ENCODE measurements around the gene PTPA.

Gene PTPA

DNA sequence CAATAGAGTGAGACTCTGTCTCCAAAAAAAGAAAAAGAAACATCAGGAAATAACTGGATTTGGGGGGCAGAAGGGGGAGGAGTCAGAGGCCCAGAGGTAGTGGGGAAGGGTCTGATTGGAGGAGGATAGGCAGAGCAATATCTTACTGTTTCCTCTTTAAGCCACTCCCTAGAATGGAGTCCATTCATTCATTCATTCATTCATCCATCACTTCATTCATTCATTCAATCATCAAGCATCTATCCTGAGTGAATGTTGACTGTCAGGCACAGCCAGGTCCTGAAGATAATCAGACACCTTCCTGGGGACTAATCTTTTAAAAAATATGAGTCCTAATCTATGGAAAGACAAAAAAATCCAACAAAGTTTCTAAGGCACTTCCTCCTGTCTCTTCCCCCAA, 54.0 kb downstream of the PTPA start:
- Mint-ChIP-seq H3K36me3 (no peaks in the 10 kb centered on the region), H3K4me1 (peaks cover 20% of the 10 kb centered on the region), H3K4me3 (no peak overlapping the region), H3K9me3 (no peaks in the 10 kb centered on the region), H3K27ac (no peak overlapping the region)
- ATAC-seq (no peak), DNase-seq (ENCODE audit: low spot score in 2 of 2) (no peak)

- Mint-ChIP-seq H3K36me3 (no peaks in the 10 kb centered on the region), H3K27ac (peak overlapping the region; percentile 60), H3K4me3 (peak overlapping the region; percentile 51), H3K9me3 (no peaks in the 10 kb centered on the region), H3K4me1 (peaks cover 25% of the 10 kb centered on the region)
- DNase-seq (ENCODE audit: low spot score in 2 of 2) = no peak
- ATAC-seq = peak; percentile 4
Observed at GRCh38 chr9:129166623-129167557, 55.7 kb downstream of the PTPA start.

GRCh38 chr9:129170229-129170628, 59.0 kb downstream of the PTPA start:
- ATAC-seq (peak; percentile 48), DNase-seq (ENCODE audit: low spot score in 2 of 2) (no peak)
- Mint-ChIP-seq H3K27ac (no peak overlapping the region), H3K9me3 (no peaks in the 10 kb centered on the region), H3K4me1 (peaks cover 30% of the 10 kb centered on the region), H3K4me3 (no peak overlapping the region), H3K36me3 (peaks cover 7% of the 10 kb centered on the region)

DNA sequence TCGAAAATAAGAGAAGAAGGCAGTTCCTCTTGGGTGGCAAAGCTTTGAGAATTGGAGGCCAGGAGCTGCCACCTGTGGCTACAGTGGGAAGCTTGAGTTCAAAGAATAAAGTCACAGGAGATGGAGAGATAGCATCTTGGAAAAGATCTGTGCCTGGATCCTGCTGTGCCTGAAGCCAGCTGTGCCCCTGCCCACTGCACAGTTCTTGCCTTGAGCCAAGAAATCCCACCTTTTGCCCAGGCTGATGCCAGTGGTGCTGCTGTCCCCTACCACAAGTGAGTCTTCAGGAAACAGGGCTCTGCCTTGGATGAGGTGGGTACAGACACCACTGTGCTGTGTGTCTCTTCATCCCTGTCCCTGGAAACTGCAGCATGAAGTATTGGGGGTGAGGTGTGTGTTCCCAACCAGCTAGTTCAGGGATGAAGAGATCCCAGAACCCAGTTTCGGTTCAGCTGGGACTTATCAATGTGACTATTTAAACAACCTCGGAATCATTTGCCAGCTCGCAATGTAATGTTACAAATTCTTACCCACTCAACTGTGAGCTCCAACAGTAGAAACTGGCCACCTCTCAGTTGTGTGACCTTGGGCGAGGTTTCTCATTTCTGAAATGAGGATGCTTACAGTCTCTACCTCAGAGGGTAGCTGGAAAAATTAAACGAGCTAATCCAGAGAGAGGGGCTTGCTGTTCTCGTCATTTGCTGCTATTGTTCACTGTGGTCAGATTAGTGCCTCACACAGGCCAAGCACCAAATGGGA, 61.0 kb downstream of the PTPA start:
- H3K27ac Mint-ChIP-seq = peak overlapping the region; percentile 67
- peaks cover 12% of the 10 kb centered on the region for H3K36me3 Mint-ChIP-seq
- H3K4me3 Mint-ChIP-seq = no peak overlapping the region
- ATAC-seq = no peak
- no peak for DNase-seq (ENCODE audit: low spot score in 2 of 2)
- H3K9me3 Mint-ChIP-seq = no peaks in the 10 kb centered on the region
- peaks cover 30% of the 10 kb centered on the region for H3K4me1 Mint-ChIP-seq

- Mint-ChIP-seq H3K36me3 (peaks cover 12% of the 10 kb centered on the region), H3K27ac (peak overlapping the region; percentile 67), H3K9me3 (no peaks in the 10 kb centered on the region), H3K4me3 (peak overlapping the region; percentile 83), H3K4me1 (peaks cover 23% of the 10 kb centered on the region)
- no peak for ATAC-seq
- DNase-seq (ENCODE audit: low spot score in 2 of 2) = no peak
Observed at GRCh38 chr9:129172816-129173215, 61.6 kb downstream of the PTPA start.

DNA sequence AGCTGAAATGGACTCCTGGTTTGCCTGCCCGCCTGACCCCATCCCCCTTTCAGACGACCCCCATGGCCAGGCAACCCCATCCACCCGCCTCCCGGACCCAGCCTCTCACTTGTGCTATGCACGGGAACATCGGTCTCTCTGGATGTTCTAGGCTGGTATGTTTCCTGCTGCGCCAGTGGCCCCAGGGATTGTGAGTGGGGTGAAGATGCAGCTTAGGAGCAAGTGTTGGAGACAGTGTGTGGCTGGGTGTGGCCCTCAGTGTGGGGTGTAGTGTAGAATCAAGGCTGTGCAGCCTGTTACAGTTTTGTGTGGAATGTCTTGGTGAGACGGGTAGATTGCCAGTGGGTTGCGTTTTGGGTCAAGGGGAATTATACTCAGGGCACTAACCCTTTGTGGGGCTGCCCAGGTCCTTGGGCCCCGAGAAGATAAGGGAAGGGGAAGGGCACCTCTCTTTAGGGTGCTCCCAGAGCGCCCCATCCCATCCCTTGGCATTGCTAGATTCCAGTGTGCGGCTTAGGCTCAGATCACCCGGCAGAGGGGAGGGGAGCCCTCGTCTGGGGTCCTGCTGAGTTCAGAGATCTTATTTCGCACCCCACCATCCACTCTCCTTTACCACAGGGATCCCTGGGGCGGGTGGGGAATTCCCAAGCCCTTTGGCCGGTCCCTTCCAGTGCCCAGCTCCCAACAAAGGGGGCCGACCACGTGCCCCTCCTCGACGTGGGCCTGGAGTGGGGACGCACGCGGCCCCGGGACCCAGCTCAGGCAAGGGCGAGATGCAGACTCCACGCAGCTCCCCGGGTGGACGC, 62.3 kb downstream of the PTPA start:
- H3K4me3 Mint-ChIP-seq = peak overlapping the region; percentile 83
- peaks cover 12% of the 10 kb centered on the region for H3K36me3 Mint-ChIP-seq
- H3K9me3 Mint-ChIP-seq = no peaks in the 10 kb centered on the region
- H3K27ac Mint-ChIP-seq = peak overlapping the region; percentile 67
- H3K4me1 Mint-ChIP-seq = peaks cover 19% of the 10 kb centered on the region
- ATAC-seq (no peak), DNase-seq (ENCODE audit: low spot score in 2 of 2) (no peak)

GRCh38 chr9:129174102-129174723, 63.0 kb downstream of the PTPA start:
- Mint-ChIP-seq H3K36me3 (peaks cover 12% of the 10 kb centered on the region), H3K4me1 (peaks cover 19% of the 10 kb centered on the region), H3K9me3 (no peaks in the 10 kb centered on the region), H3K4me3 (peak overlapping the region; percentile 83), H3K27ac (peak overlapping the region; percentile 74)
- DNase-seq (ENCODE audit: low spot score in 2 of 2) = peak; percentile 88 to 92
- peak; percentile 6 for ATAC-seq

DNA sequence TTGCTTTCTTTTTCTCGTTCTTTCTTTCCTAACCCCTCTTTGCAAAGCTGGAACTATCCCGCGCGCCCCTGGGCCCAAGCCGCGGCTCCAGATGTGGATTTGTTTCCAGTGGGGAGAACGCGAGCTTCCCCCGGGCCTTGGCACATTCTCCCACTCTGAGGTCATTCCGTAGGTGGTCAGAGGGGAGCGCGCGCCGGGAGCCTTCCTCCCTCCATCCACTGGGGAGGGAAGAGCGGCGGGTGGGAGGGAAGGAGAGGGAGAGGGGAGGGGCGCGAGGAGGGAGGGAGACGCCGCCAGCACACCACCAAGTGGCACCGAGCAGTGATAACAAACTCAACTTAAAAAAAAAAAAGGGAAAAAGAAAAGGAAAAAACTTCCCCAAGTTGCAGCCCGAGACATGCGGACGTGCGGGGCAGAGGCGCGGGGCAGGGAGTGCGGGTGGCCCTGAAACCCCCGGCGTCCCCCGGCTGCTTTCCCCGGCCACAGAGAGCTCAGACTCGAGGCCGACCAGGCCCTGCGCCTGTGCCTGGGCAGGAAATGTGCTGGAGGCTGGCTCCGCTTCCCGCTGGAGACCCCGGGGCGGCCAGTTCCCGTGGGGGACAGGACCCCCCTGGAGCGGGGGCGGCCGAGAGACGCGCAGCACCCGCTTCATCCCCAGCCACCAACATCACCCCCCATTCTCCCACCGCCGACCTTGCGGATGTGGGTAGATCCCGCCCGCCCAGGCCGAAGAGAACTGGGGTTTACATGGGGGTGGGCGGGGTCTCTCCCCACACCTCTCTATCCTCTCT, 63.7 kb downstream of the PTPA start:
- ATAC-seq = no peak
- no peaks in the 10 kb centered on the region for H3K9me3 Mint-ChIP-seq
- H3K4me1 Mint-ChIP-seq = peaks cover 19% of the 10 kb centered on the region
- peak overlapping the region; percentile 83 for H3K4me3 Mint-ChIP-seq
- peak in 1 of 2 donors; percentile 72 for DNase-seq (ENCODE audit: low spot score in 2 of 2)
- H3K36me3 Mint-ChIP-seq = peaks cover 12% of the 10 kb centered on the region
- peak overlapping the region; percentile 74 for H3K27ac Mint-ChIP-seq

- Mint-ChIP-seq H3K27ac (peak overlapping the region; percentile 74), H3K4me3 (peak overlapping the region; percentile 83), H3K4me1 (peaks cover 13% of the 10 kb centered on the region), H3K36me3 (peaks cover 12% of the 10 kb centered on the region), H3K9me3 (no peaks in the 10 kb centered on the region)
- DNase-seq (ENCODE audit: low spot score in 2 of 2) = no peak
- ATAC-seq = no peak
Observed at GRCh38 chr9:129175515-129175824, 64.3 kb downstream of the PTPA start.

DNA sequence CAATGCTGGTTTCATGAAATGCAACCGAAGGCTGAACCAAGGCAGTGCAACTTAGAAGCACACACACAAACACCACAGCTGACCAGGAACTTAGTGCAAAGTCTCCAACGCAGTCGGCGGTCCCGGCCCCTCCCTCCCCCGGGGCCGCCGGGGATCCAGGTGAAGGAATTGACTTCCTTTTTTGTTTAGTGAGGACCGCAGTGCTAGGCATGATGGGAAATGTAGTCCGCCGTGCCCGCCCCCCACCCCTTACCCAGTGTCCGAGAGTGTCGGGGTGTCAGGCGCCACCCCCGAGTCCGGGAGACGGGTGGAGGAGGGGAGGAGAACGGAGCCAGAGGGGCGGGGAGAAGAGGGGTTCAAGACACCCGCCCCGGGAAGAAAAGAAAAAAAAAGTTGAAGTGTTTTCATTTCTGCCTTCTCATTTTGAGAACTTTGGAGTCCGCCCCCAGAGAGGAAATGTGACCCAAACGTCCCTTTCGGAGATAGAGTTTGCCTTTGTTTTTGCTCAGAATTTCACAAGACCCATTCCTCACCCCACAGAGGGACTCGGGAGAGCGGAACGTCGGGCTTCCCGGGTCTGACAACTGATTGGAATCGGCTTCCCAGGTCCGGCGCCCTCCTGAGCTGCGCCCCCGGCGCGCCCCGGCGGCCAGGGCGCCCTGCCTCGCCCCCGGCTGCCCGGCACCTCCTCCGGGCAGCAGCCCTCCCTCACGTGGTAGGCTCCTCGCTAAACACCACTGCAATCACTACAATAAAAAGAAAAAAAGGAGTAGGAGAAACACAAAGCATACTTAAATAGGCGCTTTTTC, 64.8 kb downstream of the PTPA start:
- peak overlapping the region; percentile 83 for H3K4me3 Mint-ChIP-seq
- H3K9me3 Mint-ChIP-seq = no peaks in the 10 kb centered on the region
- DNase-seq (ENCODE audit: low spot score in 2 of 2) (peak; percentile 48 to 79), ATAC-seq (peak; percentile 62)
- H3K27ac Mint-ChIP-seq = peak overlapping the region; percentile 74
- peaks cover 12% of the 10 kb centered on the region for H3K36me3 Mint-ChIP-seq
- peaks cover 11% of the 10 kb centered on the region for H3K4me1 Mint-ChIP-seq

DNA sequence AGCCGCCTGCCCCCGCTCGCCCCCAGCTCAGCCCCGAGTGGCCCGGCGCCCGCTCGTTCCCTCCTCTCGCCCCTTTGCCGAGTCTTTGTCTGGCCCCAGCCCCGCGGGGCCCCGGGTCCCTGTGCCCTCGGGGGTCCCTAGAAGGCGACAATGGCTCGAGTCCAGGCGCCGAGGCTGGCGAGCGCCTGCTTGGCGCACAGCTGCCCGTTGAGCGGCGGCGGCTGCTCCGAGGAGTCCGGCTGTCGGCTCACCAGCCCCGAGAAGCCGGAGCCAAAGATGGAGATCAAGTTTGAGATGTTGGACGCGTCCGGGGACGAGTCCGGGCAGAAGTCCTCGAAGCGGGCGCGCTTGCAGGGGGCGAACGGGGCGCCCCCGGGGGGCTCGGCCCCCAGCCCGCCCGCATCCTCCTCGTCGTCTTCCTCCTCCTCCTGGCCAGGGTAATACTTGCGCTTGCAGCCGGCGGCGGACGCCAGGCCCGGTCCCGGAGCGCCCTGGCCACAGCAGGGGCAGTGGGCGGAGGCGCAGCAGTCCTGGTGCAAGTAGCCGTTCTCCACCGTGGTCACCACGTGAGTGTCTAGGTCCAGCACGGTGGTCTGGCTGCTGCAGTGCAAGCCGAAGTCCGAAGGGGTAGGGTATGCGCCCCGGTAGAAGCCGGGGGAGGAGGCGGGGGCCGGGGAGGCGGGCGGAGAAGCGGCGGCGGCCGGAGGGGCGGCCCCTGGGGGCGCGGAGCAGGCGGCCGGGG, 65.7 kb downstream of the PTPA start:
- ATAC-seq (no peak), DNase-seq (ENCODE audit: low spot score in 2 of 2) (peak; percentile 24 to 72)
- Mint-ChIP-seq H3K4me1 (peaks cover 11% of the 10 kb centered on the region), H3K36me3 (peaks cover 12% of the 10 kb centered on the region), H3K9me3 (no peaks in the 10 kb centered on the region), H3K27ac (no peak overlapping the region), H3K4me3 (peak overlapping the region; percentile 83)

DNA sequence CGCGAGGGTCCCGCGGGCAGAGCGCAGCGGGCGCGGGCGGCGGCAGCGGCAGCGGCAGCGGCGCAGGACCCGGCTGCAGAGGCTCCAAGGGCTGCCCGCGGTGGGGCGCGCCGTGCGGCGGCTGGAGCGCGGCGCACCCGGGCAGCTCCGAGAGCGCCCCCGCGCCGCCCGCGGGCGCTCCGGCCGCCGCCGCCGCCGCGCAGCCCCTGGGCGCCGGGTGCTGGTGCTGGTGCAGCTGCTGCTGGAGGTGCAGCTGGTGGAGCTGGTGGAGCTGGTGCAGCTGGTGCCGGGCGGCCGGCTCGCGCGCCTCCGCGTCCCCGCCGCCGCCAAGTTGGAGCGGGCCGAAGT, 66.2 kb downstream of the PTPA start:
- ATAC-seq (peak; percentile 3), DNase-seq (ENCODE audit: low spot score in 2 of 2) (no peak)
- Mint-ChIP-seq H3K4me1 (peaks cover 11% of the 10 kb centered on the region), H3K36me3 (peaks cover 12% of the 10 kb centered on the region), H3K4me3 (peak overlapping the region; percentile 83), H3K27ac (no peak overlapping the region), H3K9me3 (no peaks in the 10 kb centered on the region)

Measured in stimulated activated effector memory CD8-positive, alpha-beta T cell treated with anti-CD3 and anti-CD28 coated beads, Interleukin-12 subunit alpha, Interleukin-12 subunit beta, amount 100 ng/mL, for 72 hours (primary cell).